HG02588 (cell line): Measurements from ENCODE around the gene TRIM25.
"Not testable (repeated sequence)": the region's sequence is repeated elsewhere in the genome, so short reads cannot be mapped to it uniquely, and the experiment has no call there.

ENCODE experiments used
- ATAC-seq: cut with Tn5 transposase; IDR thresholded peaks from one replicate; pipeline ENCODE4 v1.9.1; 2021; ENCODE audit warnings: mild to moderate bottlenecking, moderate library complexity; ENCODE audit not compliant: unreplicated experiment

The TRIM25 gene, protein sequence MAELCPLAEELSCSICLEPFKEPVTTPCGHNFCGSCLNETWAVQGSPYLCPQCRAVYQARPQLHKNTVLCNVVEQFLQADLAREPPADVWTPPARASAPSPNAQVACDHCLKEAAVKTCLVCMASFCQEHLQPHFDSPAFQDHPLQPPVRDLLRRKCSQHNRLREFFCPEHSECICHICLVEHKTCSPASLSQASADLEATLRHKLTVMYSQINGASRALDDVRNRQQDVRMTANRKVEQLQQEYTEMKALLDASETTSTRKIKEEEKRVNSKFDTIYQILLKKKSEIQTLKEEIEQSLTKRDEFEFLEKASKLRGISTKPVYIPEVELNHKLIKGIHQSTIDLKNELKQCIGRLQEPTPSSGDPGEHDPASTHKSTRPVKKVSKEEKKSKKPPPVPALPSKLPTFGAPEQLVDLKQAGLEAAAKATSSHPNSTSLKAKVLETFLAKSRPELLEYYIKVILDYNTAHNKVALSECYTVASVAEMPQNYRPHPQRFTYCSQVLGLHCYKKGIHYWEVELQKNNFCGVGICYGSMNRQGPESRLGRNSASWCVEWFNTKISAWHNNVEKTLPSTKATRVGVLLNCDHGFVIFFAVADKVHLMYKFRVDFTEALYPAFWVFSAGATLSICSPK

DNA sequence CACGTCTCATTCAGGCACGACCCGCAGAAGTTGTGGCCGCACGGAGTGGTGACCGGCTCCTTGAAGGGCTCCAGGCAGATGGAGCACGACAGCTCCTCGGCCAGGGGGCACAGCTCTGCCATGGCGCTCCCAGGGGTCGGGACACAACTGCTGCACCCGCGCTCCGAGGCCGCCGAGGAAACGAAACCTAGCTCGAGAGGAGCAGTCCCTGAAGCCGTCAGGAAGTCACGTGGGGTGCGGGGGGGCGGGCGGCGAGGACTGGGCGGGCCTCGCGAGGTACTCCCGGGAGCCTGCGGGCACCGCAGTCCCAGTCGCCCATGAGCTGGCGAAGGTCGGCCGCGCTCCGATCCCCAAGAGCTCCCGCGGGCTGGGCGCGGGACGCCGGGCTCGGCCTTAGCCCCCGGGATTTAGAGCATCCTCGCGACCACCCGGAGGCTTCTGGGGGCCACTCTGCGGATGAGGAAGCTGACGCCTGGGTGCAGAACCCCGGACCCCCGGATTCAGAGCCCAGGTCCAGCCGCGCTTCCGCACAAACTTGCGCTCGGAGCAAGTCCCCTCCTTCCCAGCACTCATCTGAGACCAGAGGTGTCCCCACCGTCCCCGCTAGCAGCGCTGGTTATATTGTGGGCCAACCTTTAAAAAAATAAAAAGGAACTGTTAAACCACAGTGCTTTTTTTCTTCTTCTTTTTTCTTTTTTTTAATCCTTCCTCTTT lies at the start of gene TRIM25:
Gene TRIM25 (minus strand): TSS at position 183 of the 714 bp plus-strand sequence. CDS start 61 bp downstream, at position 122.
- ATAC-seq: peak; percentile 69

DNA sequence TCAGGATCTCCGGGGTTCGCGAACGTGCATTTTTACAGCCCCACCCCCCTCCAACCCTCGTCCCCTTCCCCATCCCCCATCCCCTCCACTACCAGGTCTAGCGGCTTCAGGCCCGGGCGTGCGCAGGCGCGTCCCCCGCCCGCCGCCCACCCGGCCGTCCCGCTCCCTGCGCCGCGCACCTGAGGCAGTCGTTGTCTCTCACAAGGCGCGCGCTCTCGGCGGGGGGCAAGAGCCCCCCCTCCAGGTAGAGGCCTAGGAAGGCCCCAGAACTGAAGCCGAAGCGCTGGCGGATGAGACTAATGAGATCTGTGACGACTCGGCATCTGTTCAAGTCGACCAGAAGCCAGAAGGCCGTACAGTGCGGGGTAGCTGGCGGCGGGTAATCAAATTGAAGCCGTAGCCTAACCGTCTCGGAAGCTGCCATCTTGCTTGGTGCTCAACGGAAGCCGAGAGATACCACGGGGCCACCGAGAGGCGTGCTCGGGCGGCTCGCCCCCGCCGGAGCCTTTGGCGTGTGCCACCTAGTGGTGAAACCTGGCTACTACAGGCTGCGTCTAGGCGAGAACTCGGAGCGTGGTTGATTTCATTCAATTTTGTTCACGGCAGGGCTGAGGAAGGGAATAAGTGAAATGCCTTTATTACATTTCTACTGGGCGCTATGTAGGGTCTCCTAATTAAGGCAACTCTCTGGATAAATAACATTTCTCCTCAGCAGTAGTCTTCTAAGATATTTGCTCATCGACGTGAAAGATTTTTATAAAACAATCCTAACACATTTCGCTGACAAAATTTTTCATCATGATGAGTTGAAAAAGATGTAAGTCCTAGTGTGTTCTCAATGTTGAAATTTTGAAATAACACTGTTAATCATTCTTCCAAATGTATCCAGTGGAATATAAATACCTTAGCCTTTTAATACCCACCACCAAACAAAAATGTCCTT lies 47.0 kb upstream of the TRIM25 start, which contains the start of gene COIL:
Gene COIL (minus strand): TSS at position 455 of the 943 bp plus-strand sequence. CDS start 31 bp downstream, at position 424.
- ATAC-seq: peak; percentile 97

DNA sequence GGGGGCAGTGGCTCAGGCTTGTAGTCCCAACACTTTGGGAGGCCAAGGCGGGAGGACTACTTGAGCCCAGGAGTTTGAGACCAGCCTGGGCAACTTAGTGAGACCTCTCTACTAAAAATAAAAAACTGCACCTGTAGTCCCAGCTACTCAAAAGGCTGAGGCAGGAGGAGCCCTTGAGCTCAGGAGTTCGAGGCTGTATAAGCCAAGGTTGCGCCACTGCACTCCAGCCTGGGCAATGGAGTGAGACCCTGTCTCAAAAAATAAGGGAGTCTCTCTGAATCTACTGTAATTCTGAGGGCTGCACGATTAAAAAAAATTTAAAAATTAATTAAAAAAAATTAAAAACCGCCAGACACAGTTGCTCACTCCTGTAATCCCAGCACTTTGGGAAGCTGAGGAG lies 43.1 kb upstream of the TRIM25 start:
- ATAC-seq: no peak

DNA sequence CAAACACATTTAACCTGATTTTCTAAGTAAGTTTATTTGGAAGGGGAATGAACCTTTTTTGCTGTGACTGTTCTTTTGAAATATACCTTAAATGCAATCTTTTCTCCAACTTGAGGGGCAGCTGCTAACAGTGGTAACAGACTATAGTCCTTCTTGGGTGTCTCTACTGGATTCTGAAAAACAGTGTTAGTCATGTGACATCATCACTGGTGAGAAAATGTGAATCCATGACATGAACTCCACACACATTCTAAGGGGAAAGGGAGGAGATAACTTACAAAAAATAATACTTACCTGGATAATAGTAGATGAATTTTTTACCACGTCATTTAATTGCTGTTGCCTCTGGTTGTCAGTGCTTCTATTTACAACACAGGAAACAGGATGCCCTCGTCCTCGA lies 35.7 kb upstream of the TRIM25 start:
- no peak for ATAC-seq

DNA sequence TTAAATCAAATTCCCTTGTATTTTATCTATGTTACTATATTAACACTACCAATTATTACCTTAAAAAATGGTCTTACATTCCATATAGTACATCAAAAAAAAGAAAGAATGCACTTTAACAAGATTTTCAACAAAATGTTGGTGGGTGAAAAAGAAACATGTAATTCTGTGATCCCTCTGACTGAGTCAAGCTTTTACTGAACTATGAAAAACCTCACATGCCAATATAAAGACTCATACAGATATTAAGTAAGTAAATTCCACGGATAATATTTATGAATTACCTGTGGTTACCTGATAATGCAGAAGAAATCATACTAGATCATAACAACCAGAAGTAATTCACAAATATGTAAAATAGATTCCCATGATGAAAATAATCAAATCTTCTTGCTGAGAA lies 34.6 kb upstream of the TRIM25 start:
- ATAC-seq: no peak

DNA sequence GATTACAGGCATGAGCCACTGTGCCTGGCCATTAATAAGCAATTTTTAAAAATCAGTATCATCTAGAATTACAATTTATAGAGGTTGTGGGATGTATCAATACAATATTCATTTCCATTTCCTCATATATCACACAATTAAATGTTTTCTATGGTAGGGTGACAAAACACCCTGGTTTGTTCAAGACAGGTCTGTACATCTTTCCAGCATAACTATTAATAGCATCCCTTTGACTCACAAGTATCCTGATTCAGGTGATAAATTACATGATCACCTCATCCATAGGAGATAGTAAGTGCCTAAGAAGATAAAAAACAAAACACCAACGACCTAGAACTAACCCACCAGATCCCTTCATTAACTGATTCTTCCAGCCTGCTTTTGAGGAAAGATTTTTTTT lies 33.9 kb upstream of the TRIM25 start:
- no peak for ATAC-seq

DNA sequence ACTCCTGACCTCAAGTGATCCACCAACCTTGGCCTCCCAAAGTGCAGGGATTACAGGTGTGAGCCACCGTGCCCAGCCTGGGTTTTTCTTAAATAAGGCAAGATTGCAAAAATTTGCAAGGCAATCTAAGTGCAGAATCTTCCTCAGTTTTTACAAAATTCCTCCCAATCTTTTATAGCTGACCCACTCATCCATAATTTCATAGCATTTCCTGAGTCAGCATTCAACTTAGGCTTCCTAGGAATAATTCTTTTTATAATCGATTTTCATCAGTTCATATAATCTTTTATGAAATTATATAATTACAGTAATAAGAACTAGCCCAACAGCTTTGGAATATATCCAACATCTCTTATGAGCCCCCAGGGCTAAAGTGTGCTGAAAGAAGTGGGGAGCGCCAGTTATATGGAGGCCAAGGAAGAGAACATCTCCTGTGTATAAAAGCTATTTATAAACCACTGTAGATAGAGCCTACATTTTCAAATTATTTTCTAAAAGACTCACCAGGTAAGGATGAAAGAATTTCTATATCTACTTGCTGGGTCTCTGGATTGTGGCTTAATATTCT lies 32.2 kb upstream of the TRIM25 start:
- no peak for ATAC-seq

DNA sequence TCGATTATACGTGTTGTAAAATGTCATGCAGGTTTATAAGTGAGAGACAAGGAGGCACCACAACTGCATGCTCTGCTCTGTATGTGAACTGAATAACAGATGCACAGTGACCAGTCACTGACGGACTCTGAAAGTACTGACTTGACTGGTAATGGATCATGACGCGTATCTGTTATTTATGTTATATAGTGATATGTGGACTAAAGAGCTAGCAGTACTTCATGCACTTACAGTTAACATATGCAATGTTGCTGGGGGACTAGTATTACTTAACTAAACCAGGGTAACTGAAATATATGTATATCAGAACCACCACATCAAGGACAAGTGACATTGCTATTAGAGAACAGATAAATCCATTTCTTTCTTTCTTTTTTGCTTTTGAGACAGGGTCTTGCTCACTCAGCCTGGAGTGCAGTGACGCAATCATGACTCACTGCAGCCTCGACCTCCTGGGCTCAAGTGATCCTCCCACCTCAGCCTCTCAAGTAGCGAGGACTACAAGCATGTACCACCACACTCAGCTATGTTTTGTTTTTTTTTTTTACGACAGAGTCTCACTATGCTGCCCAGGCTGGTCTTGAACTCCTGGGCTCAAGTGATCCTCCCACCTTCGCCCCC lies 29.8 kb upstream of the TRIM25 start:
- ATAC-seq: no peak

DNA sequence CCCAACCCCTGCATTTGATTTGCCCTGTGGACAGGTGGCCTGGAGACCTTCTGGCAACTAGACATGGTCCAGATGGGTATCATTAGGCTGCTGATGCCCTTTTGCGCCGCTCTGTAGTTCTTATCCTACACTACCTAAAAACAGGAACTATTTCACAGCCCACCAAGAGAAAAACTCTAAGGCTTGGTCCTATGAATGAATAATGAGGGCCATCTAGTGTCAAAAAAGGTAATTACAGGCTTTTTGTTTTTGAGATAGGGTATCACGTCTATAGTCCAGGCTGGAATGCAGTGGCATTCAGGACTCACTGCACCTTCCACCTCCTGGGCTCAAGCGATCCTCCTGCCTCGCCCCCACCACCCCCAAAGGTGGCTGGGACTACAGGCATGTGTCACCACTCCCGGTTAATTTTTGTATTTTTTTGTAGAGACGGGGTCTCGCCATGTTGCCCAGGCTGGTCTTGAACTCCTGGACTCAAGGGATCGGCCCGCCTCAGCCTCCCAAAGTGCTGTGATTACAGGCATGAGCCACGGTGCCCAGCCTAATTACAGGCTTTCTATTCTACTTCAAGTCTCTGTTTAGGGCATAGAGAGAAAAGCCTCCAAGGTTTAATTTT lies 26.1 kb upstream of the TRIM25 start:
- ATAC-seq: no peak

DNA sequence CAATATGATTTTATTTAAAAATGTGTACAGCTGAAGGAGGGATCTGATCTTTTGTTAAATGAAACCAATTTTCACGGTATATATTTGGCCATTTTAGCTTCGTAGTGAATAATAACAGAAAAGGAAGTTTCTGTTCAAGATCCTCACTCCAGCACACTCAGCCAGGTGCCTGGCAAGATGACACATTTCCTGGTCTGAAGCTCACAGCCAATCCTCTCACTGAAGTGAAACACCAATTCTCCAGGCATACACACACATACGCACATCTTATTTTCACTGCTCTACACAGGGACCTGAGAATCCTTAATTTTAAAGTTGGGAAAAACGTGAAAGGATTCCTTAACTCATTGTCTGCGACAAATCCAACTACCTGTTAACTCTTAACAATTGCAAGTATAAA lies 24.4 kb upstream of the TRIM25 start:
- not testable (repeated sequence) for ATAC-seq

DNA sequence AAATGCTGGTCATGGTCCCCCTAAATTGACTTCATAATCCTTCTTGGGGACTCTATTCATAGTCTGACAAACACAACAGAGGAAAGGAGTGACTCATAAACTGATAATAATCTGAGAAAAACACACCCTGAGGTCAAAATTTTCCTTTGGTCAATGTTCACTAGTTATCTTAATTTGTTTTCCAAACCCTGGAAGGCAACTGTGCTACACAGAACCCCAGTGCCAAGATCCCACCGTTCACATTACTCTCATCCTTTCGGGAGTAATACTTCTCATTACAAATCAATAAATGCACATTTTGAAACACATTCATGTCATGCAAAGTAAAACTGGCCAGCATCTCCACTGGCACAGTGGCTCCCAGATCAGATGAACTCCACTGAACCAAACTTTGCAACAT lies 23.8 kb upstream of the TRIM25 start:
- no peak for ATAC-seq

DNA sequence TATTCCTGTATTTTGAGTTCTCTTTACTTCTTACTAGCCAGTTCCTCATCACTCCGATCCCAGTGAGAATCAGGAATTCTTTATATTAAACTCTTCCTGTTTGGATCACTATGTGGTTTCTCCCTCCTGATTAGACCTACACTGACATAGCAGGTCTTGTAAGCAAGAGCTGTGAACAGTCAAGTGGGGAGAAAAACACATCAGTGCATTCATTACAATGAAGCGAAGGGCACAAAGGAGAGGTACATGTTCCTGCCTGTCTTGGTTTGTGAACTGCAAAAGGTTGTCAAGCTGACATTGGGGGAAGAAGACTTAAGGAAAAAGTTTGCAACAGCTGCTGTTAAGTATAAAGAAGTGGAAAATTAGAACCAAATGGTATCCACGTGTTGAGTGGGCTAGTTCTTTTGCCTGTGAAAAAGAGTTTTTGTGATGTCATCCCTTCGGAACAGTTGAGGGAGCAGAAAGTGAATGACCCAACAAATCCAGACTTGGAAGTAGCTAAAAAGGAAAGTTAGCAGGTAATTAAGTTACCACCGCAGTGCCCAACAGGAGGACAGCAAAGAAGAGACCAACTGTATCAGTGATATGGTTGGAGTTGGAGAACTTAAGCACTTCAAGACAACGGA lies 23.0 kb upstream of the TRIM25 start:
- ATAC-seq: no peak

DNA sequence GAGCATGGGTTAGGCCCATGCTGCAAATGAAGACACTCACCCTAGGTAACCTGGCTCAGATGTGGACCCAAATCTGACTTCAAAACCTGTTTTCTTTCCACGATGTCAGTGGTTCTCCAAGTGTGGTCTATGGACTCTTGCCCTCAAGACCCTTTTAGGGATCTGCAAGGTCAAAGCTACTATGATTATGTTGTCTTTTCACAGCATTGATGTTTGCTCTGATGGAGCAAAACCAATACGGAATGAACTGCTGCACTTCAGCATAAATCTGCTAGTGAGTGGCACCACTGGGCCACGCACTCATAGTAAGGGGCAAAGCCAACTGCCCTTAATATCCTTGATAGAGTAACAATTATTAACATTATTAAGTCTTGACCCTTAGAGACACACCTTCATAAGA lies 21.6 kb upstream of the TRIM25 start:
- ATAC-seq: no peak

DNA sequence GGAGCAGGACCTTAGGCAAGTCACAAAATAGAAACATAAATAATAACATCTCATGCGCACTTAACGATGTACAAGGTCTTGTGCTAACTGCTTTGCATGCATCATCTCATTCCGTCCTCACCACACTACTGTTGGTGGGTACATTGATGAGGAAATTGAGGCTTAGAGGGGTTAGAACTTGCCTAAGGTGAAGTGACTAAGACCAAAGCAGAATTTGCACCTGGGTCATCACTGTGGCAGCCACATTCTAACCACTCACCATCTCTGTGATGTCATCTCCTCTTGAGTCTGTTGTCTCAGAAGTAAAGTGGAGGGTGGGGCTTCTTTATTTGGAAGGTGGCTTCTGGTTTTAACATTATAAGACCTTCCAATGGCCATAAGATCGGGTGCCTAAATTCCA lies 20.4 kb upstream of the TRIM25 start:
- ATAC-seq: no peak

DNA sequence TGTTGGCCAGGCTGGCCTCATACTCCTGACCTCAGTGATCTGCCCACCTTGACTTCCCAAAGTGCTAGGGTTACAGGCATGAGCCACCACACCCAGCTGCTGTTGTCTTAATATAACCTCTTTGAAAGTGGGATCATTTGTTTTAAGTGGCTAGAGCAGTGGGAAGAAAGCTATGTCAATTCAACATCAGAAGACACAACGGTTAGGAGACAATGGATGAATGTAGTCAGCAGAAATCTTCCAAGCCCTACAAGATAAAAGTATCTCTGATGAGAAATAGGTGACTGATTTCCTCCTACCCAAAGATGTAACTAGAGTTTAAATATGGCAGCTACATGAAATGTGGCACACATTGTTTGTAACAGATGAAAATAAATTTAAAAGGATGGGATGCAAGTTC lies 20.0 kb upstream of the TRIM25 start:
- no peak for ATAC-seq

DNA sequence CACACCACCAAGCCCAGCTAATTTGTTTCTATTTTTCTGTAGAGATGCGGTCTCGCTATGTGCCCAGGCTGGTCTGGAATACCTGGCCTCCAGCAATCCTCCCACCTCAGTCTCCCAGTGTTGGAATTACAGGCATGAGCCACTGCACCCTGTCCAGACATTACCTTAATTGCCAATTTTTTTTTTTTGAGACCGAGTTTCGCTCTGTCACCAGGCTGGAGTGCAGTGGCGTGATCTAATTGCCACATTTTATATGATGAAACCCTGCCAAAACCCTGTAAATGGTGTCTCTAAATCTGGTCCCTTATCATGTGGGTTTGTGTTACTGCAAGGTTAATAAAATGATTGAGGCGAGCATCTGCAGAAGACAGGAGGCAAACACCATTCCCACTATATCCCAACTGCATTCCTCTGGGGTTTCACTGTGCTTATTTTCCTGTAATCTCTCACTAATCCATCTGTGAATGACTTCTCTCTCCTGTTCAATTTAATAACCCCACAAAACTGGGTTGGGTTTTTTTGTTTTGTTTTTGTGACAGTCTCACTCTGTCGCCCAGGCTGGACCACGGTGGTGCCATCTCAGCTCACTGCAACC lies 19.4 kb upstream of the TRIM25 start:
- no peak for ATAC-seq

DNA sequence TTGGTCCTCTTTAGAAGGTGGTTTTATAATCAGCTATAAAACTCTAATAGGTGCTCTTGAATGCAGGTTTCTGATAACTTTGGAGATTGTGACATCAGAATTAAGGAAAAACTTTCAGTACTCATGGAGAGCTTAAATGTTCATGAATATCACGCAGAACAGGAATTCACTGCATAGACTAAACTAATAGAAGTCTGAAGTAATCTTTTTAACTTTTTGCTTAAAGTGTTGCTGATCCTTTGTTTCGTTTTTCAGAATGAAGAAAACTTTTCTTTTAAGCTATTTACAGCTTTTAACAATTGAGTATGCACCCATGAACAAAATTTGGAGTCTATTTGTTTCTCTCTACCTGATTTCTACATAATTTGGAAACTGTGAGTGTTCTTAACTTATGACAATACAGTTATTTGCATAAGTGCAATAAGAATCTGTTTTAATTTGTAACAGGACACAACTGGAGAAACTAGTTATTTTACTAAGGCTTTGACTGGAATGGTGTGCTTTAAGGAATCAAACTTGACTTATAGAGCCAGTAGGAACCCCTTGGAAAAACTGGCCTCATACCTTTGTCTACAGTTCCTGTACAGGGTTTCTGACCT lies 17.0 kb upstream of the TRIM25 start:
- ATAC-seq: no peak

DNA sequence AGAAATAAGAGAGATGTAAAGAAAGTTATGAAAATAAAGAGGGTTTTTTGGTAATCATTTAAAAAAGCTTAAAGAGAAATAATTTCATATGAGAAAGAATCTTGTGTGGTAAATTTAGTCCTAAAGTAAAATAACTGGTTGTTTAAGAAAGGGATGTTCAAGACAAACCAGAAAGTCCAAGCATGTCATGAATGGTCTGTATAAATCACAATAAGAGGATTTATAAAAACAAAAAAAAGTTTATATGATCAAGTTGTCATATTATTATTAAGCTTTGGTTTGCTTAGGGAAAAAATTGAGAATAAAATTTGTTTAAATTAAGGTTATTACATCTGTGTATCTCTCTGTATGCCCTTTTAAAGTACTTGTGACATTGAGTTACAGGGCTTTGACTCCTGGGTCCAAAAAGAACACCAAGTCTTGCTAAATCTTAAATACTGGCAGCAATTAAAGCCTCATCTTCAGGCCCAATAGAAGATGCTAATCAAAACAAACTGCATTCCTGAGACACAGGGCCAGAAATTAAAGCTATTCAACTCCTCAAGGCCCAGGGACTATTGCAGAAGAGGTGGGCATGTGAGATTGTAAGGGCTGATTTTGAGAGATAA lies 15.6 kb upstream of the TRIM25 start:
- ATAC-seq: no peak
